Breast epithelium (tissue), 3 donors: Measurements from ENCODE around the gene PCDH7.

Experiments
- CTCF ChIP-seq, 3 donors: fragments of 450-650 bp; IDR thresholded peaks; one replicate each; pipeline ENCODE4 v1.5.1; 2016 to 2017; ENCODE audit warnings: antibody characterized with exemption in 3 of 3, mild to moderate bottlenecking in 3 of 3, moderate library complexity in 3 of 3
- POLR2A ChIP-seq: fragments of 450-650 bp; IDR thresholded peaks from one replicate; pipeline ENCODE4 v1.6.1; 2016; ENCODE audit warnings: antibody characterized with exemption, mild to moderate bottlenecking, moderate library complexity
- POLR2AphosphoS5 ChIP-seq, 3 donors: sonication (generic); formaldehyde crosslinking; IDR thresholded peaks; one replicate each; pipeline ENCODE4 v1.6.1; 2017; ENCODE audit warnings: antibody characterized with exemption in 3 of 3

- no peak for TF ChIP-seq CTCF (IDR thresholded peaks at IDR 0.05)
- TF ChIP-seq POLR2A = no peak
- no peak for TF ChIP-seq POLR2AphosphoS5 (IDR thresholded peaks at IDR 0.05)
Measured at GRCh38 chr4:30743897-30744296, 23.7 kb downstream of the PCDH7 start.
